Kidney glomerular epithelial cell (primary cell): Measurements from ENCODE around the gene CAMKK2.
A peak's percentile ranks its signal among the peaks of the same experiment; 100 is the strongest.
"Not testable (repeated sequence)": the region's sequence is repeated elsewhere in the genome, so short reads cannot be mapped to it uniquely, and the experiment has no call there.

ENCODE experiments used
- DNase-seq: peaks from one replicate; lab custom pipeline; 2025; lab: John Stamatoyannopoulos, UW

CAMKK2 gene

DNA sequence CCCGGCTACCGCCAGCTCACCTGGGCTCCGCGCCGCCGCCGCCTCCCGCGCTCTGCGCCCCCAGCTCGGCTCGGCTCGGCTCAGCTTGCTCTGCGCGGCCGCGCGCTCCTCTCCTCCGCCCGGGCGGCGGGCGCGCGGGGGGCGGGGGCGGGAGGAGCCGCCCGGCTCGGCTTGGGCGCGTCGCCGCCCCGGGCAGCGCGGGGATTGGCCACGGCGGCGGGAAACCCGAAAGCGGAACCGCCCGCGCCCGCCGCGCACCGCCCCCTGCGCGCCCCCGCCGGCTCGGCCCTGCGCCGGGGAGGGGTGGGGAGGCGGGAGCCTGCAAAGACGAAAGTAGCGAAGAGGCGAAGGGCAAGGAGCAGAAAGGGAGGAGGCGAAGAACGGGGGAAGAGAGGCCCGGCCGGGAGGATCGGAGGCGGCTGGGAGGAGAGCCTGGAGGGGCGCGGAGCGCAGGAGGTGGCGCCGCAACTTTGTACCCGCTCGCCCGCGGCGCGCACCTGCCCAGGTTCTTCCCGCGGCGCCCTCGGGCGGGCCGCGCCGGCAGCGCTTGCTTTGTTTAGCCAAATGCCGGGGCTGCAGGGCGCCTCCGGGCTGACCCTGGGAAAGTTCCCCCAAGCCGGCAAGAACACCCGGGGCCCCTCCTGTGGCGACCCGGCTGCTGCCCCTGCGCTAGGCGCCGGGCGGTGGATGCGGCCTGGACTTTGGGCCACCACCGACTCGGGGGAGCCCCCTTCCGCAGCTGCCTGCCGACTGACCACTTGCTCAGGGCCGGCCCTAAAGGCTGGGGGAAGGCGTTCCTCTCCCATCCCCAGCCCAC, at the start of gene CAMKK2:
TSS of gene CAMKK2 (minus strand) at position 92 of the 817 bp plus-strand sequence. CDS start 22,183 bp downstream, outside the sequence.
- DNase-seq = peak; percentile 73

DNA sequence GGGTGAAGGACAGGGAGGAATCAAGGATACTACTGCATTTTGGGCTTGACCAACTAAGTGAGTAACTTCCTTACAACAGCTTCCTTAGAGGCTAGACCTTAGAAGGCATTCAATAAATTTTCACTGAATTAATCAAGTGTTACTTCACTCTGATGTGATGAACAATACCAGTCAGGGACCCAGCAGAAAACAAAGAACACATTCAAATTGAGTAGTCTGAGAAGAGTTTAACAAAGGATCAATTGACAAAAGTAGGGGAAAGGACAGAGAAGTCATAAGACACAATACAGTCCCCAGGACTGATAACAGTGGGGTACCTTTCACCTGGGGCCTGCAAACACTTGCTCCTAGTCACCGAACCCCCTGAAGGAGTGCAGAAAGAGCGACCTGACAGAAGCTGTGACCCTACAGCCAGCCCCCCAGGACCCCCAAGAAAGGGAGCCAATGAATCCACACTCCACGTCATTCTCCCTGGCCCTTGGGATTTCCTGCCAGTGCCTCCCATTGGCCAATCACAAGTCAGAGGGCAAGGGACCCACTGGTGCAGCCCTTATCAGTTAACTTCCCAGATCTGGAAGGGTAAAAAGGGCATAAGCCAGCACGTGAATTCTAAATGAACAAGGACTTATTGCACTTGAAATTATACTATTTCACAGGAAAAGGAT, 48.8 kb upstream of the CAMKK2 start:
- no peak for DNase-seq

DNA sequence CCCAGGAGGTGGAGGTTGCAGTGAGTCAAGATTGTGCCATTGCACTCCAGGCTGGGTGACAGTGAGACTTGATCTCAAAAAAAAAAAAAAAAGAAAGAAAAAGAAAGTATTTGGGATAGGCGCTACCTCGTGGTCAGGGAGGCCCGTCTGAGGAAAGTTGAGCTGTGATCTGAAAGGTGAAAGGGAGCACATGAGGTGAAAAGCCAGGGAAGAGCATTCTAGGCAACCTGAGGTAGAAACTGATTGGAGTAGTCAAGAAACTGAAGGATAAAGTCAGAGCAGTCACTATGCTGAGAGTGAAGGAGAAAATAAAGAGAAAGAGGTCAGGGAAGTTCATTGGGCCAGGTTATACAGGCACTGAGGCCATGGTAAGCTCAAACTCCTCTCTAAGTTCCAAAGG, 48.0 kb upstream of the CAMKK2 start:
- DNase-seq = no peak

DNA sequence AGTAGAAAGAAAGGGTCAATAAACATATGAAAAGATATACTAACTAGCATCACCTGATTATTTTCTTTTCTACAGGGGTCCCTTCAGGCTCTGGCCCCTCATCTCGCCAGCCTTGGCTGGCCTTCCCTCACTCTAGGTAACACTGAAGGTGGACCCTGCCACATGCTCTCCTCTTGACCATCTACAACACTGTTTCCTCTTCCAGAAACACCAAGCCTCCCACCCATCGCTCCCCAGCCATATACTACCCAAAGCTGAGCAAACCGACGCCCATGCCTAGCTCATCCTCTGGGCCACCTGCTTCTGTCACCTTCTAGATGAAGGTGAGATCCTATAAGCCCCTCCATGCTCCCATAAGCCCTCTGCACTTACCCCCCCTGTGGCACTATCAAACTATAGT, 40.9 kb upstream of the CAMKK2 start:
- no peak for DNase-seq

DNA sequence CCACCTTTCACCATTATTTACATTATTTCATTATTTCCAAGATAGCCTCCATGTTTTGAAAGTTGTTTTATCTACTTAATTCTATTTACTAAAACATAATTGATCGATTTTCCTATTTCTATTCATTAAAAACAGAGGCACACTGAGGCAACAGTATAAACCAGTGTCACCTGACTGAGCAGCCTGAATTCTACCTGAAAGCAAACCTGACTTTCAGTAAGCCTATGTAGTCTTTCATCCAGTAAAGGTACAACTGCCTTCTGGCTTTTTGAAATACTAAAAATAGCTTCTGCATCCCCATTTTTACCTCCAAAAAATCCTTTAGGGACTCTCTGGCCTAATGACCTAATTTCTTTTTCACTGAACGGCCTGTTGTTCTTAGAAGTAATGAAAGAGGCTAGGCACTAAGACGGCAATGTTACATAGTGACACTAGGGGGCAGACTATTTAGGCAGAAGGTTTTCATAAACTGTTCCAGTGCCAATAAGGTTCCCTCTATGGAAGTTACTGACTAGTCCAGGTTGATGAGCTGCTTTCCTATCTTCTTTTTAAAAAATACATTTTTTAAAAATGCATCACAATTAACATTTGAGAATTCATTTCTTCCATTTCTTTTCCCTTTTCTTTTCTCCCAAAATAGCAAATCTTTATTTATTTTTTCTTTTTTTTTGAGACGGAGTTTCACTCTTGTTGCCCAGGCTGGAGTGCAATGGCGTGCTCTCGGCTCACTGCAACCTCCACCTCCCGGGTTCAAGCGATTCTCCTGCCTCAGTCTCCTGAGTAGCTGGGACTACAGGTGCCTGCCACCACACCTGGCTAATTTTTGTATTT, 38.2 kb upstream of the CAMKK2 start:
- peak; percentile 74 for DNase-seq

DNA sequence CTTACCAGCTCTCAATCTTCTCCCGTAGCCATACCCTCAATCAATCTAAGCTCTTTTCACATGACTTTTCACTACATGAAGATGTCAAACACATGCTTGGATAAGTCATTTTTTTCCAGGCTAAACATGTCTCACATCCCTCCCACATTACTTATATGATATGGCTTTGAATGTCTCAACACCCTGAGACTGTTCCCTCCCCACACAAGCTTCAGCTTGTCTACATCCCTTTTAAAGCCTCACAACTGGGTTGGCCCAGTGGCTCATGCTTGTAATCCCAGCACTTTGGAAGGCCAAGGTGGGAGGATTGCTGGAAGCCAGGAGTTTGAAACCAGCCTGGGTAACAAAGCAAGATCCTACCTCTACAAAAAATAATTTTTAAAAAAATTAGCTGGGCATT, 37.2 kb upstream of the CAMKK2 start:
- no peak for DNase-seq

DNA sequence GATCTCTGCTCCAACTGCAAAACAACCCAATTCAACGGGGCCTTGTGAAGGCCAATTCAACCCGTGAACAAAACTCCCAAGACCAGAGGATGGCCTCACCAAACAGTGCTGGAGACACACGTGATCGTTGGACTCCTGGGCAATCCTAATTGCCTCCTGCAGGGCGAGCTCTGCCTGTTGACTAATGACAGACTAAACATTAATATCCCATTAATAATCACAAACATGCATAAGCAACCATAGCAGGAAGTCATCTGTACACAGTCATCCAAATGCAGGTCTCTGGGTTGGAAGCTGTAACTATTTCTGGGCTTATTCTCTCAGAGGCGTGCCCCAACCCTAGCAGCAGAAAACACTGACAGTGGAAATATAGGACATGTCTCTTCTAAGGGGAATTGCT, 34.7 kb upstream of the CAMKK2 start:
- DNase-seq = no peak

DNA sequence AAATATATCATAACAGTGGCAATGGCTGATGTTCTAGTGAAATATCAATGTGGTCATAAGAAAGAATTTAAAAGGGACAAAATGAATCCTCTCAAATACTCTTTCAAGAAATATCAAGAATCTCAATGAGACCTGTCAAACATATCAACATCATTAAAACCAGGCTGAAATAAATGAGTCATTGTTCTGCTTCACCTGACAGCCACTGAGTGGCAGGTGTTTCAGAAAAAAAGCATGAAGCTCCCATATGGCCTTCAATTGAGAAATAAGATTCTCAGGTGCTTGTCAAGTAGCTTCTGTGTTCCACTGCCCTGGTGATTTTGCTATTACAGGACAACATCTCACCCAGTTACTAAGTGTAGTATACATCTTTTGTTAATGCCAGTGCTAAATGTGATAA, 34.2 kb upstream of the CAMKK2 start:
- DNase-seq = no peak

DNA sequence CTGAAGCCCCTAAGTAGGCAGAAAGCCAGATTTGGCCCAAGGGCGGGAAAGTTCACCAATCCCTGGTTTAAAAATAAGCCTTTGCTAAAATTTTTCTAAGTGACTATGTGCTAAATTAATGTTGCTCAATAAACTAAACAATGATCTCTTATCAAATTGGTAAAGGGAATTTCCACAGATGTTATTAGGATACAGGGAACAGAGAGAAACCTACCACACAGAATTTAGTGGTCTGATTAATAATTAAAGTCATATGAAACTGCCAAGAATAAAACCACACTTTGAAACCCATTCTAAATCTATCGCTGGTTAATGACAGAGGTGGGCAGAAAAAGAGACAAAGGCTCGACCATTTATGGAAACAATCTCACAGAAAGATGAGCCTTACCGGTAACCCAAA, 33.7 kb upstream of the CAMKK2 start:
- no peak for DNase-seq

DNA sequence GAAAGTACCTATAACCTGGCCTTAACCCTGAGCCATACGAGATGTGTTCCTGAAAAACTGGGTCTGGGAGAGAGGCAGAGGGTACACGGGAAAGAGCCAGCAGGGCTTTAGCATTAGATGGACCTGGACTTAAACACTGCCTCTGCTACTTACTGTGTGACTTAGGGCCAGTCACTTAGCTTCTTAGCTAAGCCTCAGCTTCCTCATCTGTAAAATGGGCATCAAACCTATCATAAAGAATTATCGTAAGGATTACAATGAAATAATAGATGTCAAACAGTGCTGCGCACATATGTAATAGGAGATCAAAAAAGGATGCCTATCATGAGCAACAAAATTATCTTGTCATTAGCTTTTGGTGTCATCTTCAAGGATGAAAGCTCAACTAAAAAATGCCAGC, 32.1 kb upstream of the CAMKK2 start:
- DNase-seq = no peak

DNA sequence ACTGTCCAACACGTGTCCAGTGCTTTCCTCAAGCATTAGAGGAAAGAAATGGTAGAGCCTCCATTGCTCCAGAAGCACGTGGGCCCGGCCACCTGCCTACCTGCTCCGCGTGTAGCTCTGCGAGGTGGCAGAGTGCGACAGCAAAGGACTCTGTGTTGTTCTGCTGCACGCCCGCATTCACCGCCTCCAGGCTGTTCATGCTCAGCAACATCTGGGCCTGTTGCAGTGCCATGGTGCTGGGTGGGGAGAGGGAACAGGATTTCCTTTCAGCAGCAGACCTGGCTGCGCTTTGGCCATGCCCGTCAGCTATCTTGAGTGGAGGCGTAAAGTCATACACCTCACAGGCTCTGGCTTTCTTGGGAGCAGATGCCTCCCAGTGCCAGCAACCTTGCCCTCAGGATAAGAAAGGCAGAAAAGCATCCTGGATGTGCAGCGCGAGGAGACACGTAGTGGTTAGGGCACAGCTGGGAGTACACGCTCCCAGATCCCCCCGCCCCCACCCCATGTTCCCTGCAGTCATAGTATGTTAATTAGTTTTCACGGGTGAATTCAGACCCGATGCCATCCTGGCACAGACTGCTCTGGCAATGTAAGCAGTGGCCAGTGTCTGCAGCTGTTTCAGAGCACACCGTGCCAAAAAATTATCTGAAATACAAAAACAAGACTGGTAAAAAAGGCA, 30.6 kb upstream of the CAMKK2 start:
- no peak for DNase-seq

DNA sequence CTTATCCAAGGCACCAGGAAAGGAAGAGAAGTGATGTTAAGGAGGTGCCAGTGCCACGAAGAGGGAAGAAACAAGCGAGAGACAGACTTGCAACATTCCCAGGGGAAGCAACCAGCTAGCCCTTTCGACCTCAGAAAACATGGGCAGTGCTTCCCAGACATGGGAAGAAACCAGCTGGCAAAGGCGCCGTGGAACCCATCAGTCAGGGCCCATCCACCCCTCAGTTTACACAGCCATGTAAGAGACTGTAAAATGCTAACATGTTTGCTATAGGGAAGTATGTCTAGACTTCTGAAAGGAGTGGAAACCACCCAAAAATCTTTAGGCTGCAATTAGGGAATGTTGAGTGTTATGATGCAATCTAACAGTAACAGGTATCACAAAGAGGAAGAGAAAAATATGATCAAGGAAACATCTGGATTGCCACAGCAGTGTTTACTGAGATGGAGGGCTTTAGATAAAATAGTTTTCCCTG, 29.4 kb upstream of the CAMKK2 start:
- no peak for DNase-seq

DNA sequence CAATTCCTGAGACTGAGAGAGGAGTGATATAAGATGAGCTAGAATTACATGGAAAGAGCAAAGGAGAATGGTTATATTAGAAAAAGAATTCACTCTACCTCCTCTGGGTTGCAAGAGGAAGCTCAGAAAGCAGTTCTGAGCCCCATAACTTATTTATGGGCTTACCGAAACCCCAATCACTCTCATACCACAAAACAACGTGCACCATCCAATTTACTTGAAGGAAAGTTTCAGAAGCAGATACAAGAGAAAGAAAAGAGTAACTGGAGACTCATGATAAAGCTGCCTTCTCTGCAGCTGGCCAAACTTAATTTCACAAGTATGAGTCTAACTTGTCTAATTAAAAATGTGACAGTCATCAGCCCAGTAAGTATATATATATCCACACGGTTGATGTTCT, 27.4 kb upstream of the CAMKK2 start:
- DNase-seq = no peak

DNA sequence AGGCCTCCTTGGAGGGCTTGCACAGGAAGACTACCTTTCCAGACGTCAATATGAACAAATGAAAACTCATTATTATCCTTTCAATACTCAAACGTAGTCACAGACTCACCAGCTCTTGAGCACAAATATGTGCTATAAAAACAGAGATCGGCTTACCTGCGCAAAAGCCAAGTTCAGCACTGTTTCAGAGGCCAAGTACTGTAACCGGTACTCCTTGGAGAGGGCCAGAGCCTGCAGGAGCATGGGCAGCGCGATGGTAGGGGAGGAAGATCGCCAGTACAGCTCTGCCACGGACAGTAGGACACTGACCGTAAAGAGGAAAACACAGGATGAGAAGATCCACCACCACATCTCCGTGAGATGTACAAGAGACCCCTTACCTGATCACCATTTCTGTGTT, 21.6 kb upstream of the CAMKK2 start:
- no peak for DNase-seq

DNA sequence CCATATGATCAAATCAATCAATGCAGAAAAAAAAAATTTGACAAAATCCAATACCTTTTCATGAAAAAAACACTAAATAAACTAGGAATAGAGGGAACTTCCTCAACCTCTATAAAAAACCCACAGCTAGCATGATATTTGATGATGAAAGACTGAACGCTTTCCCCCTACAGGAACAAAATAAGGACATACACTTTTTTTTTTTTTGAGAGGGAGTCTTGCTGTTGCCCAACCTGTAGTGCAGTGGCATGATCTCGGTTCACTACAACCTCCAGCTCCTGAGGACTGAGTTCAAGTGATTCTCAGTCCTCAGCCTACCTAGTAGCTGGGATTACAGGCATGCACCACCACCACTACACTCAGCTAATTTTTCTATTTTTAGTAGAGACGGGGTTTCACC, 17.9 kb upstream of the CAMKK2 start:
- no peak for DNase-seq

DNA sequence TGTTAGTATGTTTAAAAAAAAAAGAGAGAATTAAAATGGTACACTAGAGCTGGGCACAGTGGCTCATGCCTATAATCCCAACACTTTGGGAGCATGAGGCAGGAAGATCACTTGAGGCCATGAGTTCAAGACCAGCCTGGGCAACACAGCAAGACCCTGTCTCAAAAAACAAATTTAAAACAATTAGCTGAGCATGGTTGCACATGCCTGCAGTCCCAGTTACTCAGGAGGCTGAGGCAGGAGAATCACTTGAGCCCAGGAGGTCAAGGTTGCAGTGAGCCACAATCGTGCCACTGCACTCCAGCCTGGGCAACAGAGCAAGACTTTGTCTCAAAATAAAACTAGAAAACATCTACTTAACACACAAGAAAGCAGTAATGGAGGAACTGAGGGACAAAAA, 13.7 kb upstream of the CAMKK2 start:
- not testable (repeated sequence) for DNase-seq

DNA sequence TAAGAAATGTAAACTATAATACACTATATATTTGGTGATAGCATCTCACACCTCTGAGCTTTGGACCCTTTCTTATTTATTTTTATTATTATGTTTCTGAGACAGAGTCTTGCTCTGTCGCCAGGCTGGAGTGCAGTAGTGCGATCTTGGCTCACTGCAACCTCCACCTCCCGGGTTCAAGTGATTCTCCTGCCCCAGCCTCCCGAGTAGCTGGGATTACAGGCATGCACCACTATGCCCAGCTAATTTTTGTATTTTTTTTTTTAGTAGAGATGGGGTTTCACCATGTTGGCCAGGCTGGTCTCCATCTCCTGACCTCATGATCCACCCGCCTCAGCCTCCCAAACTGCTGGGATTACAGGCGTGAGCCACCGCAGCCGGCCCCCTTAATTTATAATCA, 10.9 kb upstream of the CAMKK2 start:
- DNase-seq = not testable (repeated sequence)

DNA sequence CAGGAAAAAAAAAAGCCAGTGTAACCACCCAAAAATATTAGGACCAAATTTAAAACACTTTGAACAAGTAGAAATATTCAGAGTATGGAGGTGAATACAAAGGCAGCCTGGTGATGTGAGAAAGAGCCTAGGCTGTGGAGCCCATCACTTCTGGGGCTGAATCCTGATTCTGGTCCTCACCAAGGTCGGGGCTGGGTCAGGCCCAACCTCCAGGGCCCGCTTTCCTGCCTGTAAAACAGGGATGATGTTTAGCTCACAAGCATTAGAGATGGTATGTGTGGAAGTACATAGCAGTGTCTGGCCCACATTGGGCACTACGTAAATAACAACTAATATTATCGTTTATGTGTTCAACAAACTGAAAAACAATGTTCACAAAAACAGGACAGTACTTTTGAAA, 7.8 kb upstream of the CAMKK2 start:
- DNase-seq = no peak

DNA sequence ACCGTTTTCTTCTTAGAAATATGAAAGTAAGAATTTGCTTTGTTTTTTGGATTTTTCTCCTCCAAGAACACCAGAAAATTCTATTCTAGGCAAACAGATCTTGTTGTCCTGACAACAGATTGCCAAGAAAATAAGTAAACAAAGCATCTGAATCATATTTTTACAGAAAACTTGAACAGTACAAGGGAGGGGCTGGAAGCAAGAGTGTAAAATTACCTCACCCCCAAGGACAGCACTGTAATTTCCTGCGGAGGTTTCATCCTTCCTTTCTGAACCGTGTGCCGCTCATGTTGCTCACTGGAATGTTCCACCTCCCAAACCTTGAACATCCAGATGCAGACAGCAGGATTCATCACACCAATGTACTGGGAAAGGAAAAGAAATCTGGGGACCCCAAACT, 5.4 kb upstream of the CAMKK2 start:
- no peak for DNase-seq

DNA sequence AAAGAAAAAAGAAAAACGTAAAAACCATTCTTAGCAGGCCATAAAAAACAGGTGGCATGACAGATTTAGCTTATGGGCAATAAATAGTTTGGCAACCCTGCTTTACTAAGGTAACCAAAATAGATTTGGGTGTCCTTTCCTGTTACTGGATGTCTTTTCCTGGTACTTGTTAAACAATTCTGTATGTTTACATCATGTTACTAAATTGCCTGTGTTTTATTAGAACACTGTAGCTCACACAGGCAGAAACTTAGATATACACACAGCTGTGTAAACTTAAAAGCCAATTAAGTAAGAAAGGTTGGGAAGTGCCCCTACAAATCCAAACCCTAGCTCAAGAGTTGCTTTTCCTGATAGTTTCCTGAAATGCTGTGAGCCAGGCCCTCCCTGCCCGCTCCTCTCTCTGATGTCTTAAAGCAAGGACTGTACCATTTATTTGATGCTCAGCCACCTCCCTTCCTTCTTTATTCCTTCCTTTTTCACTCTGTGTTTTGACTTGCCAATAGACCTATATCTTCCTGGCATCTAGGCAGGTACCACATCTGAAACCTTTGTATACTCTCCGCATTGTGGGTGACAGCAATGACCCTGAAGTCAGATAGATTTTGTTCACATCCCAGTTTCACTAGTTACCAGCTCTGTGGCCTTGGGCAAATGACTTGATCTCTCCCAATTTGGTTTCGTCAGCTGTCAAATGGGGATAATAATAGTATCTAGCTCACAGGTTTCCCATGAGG, 3.7 kb upstream of the CAMKK2 start:
- DNase-seq = no peak

DNA sequence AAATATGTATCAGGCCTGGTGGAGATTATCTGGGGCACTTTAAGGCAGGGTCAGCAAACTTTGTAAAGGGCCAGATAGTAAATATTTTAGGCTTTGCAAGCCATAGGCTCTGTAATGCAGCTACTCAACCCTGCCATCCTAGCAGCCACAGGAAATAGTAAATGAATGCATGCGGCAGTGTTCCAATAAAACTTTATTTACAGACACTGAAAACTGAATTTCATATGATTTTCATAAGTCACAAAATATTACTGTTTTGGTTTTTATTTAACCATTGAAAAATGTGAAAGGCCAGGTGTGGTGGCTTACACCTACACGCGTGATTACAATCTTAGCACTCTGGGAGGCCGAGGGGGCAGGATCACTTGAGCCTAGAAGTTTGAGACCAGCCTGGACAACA, 3.2 kb upstream of the CAMKK2 start:
- DNase-seq = no peak
